Fibroblast of peridontal ligament (primary cell): ENCODE results near the gene SEPTIN12.

Experiments
- DNase-seq: peaks from one replicate; pipeline ENCODE4 v3.0.0-alpha.2; 2010; ENCODE audit errors: extremely low read depth

SEPTIN12 gene

GRCh38 chr16:4787627-4788482 lies at the start of gene SEPTIN12:
Gene SEPTIN12, minus strand, starts transcription at chr16:4788345. Its CDS starts 700 bp downstream, at chr16:4787645.
- DNase-seq: no peak

- no peak for DNase-seq
Measured at GRCh38 chr16:4836727-4837126, 48.6 kb upstream of the SEPTIN12 start.

- DNase-seq: no peak
Measured at GRCh38 chr16:4833584-4833983, 45.4 kb upstream of the SEPTIN12 start.

- peak; percentile 16 for DNase-seq
Measured at GRCh38 chr16:4832698-4833343, 44.7 kb upstream of the SEPTIN12 start.

GRCh38 chr16:4831616-4832015 lies 43.5 kb upstream of the SEPTIN12 start:
- no peak for DNase-seq

GRCh38 chr16:4830408-4830807 lies 42.3 kb upstream of the SEPTIN12 start:
- DNase-seq: no peak

GRCh38 chr16:4828567-4829321 lies 40.6 kb upstream of the SEPTIN12 start:
- no peak for DNase-seq

- DNase-seq: no peak
Measured at GRCh38 chr16:4826980-4827379, 38.8 kb upstream of the SEPTIN12 start.

- DNase-seq: no peak
Measured at GRCh38 chr16:4826526-4826925, 38.4 kb upstream of the SEPTIN12 start.

GRCh38 chr16:4825196-4825595 lies 37.1 kb upstream of the SEPTIN12 start:
- DNase-seq: no peak

- no peak for DNase-seq
Measured at GRCh38 chr16:4820652-4821051, 32.5 kb upstream of the SEPTIN12 start.

- DNase-seq: no peak
Measured at GRCh38 chr16:4814542-4815173, 26.5 kb upstream of the SEPTIN12 start.

GRCh38 chr16:4814046-4814445 lies 25.9 kb upstream of the SEPTIN12 start:
- no peak for DNase-seq

GRCh38 chr16:4813251-4814003 lies 25.3 kb upstream of the SEPTIN12 start:
- no peak for DNase-seq

GRCh38 chr16:4811773-4812172 lies 23.6 kb upstream of the SEPTIN12 start:
- no peak for DNase-seq

GRCh38 chr16:4811242-4811641 lies 23.1 kb upstream of the SEPTIN12 start:
- no peak for DNase-seq

GRCh38 chr16:4806280-4806679 lies 18.1 kb upstream of the SEPTIN12 start:
- no peak for DNase-seq

GRCh38 chr16:4805231-4805630 lies 17.1 kb upstream of the SEPTIN12 start:
- DNase-seq: no peak

GRCh38 chr16:4803898-4804762 lies 16.0 kb upstream of the SEPTIN12 start:
- no peak for DNase-seq

- no peak for DNase-seq
Measured at GRCh38 chr16:4803401-4803844, 15.3 kb upstream of the SEPTIN12 start.
